ENCODE measurements around the gene AFMID.

The AFMID gene

DNA sequence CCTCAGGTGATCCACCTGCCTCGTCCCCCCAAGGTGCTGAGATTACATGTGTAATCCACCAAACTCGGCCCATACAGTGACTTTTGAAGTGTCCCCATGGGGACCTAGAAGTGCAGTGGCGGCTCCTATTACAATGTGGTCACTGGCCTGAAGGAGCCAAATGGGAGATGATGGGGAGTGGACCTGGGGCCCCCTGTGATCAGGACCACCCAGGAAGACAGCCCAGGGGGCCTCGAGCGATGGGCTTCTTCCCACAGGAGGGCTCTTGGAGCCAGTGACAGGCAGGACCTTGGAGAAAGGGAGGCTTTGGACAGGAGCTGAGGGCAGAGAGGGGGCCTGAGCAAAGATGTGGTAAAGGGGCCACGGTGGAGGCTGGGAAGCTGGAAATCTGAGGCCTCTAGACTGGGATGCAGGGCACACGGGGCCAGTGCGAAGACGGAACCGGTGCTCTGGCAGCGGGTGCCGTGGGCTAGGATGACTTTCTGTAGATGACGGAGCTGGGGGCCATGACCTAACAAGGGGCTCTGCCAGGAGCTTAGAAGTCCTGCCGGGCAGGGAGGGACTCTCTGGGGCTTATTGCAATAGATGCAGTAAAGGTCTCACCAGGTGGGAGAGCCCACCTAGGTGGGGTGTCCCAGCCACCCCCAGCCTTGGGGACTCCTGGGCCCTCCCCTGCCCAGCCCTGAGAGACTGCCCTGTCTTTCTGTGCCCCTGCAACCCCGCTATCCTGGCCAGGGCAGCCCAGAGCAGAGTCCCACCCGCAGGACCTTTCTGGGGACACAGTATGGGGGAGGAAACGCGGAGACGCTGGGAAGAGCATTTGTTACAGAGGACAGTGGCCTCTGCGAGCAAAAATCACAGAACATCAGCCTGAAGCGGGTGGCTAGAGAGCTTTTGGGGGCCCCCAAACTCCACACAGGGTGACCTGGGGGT lies 43.7 kb upstream of the AFMID start:
- Histone ChIP-seq H3K27me3 (ENCODE audit: insufficient read depth, poor library complexity, severe bottlenecking) (no peaks in the 10 kb centered on the region), H3K27ac (replicated peaks) (peak overlapping the region; percentile 52), H3K4me3 (replicated peaks; ENCODE audit: insufficient read depth, low read length) (no peak overlapping the region)
- no peak for TF ChIP-seq CTCF (IDR thresholded peaks at IDR 0.05; ENCODE audit: insufficient read depth, low read length)
- TF ChIP-seq POLR2AphosphoS5 (IDR thresholded peaks at IDR 0.05; ENCODE audit: low read depth) = 0 out of 2 replicates have a peak, but pooled peaks have one; percentile 44
- TF ChIP-seq SPI1 (IDR thresholded peaks at IDR 0.05; ENCODE audit: borderline replicate concordance, low read depth) = no peak
- DNase-seq (ENCODE audit: low read depth in 1 of 2, low spot score in 1 of 2) = no peak

DNA sequence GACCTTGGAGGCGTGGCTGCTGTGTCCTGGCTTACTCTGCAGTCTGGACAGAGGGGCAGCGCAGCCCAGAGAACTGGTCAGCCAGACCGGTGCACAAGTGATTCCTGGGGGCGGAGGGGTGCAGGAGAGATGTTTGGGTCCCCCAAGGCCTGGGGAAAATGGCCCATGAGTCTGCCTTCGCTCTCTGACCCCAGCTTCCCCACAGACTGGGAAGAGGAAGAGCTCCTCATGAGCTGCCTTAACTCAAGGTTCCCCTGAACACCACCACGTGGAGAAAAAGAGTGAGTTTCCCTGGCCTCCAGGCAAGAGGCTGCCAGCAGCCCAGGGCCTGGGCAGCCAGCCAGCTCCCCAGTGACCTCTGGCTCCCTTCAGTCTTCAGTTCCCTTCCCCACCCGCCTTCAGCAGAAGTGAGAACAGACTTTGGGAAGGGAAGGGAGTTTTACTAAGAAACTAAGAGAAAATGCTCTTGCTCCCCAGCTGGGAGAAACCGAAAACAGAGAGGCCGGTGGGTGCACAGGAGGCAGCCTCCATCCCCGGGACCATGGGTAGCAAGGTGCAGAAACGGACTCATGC lies 42.9 kb upstream of the AFMID start:
- Histone ChIP-seq H3K27ac (replicated peaks) (peak overlapping the region; percentile 52), H3K4me3 (replicated peaks; ENCODE audit: insufficient read depth, low read length) (no peak overlapping the region), H3K27me3 (ENCODE audit: insufficient read depth, poor library complexity, severe bottlenecking) (no peaks in the 10 kb centered on the region)
- TF ChIP-seq POLR2AphosphoS5 (IDR thresholded peaks at IDR 0.05; ENCODE audit: low read depth) (peak; percentile 74), SPI1 (IDR thresholded peaks at IDR 0.05; ENCODE audit: borderline replicate concordance, low read depth) (peak; percentile 78), CTCF (IDR thresholded peaks at IDR 0.05; ENCODE audit: insufficient read depth, low read length) (no peak)
- TF ChIP-seq, protein P1, sequence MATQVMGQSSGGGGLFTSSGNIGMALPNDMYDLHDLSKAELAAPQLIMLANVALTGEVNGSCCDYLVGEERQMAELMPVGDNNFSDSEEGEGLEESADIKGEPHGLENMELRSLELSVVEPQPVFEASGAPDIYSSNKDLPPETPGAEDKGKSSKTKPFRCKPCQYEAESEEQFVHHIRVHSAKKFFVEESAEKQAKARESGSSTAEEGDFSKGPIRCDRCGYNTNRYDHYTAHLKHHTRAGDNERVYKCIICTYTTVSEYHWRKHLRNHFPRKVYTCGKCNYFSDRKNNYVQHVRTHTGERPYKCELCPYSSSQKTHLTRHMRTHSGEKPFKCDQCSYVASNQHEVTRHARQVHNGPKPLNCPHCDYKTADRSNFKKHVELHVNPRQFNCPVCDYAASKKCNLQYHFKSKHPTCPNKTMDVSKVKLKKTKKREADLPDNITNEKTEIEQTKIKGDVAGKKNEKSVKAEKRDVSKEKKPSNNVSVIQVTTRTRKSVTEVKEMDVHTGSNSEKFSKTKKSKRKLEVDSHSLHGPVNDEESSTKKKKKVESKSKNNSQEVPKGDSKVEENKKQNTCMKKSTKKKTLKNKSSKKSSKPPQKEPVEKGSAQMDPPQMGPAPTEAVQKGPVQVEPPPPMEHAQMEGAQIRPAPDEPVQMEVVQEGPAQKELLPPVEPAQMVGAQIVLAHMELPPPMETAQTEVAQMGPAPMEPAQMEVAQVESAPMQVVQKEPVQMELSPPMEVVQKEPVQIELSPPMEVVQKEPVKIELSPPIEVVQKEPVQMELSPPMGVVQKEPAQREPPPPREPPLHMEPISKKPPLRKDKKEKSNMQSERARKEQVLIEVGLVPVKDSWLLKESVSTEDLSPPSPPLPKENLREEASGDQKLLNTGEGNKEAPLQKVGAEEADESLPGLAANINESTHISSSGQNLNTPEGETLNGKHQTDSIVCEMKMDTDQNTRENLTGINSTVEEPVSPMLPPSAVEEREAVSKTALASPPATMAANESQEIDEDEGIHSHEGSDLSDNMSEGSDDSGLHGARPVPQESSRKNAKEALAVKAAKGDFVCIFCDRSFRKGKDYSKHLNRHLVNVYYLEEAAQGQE (IDR thresholded peaks at IDR 0.05; ENCODE audit: insufficient replicate concordance, low read depth) = no peak
- peak; percentile 93 to 95 for DNase-seq (ENCODE audit: low read depth in 1 of 2, low spot score in 1 of 2)

- no peak for DNase-seq (ENCODE audit: low read depth in 1 of 2, low spot score in 1 of 2)
- TF ChIP-seq POLR2AphosphoS5 (IDR thresholded peaks at IDR 0.05; ENCODE audit: low read depth) = no peak
- TF ChIP-seq, protein P1 (IDR thresholded peaks at IDR 0.05; ENCODE audit: insufficient replicate concordance, low read depth) = no peak
- TF ChIP-seq SPI1 (IDR thresholded peaks at IDR 0.05; ENCODE audit: borderline replicate concordance, low read depth) = no peak
- H3K27me3 ChIP-seq (ENCODE audit: insufficient read depth, poor library complexity, severe bottlenecking) = no peaks in the 10 kb centered on the region
- H3K27ac ChIP-seq (replicated peaks) = peak overlapping the region; percentile 52
- no peak overlapping the region for H3K4me3 ChIP-seq (replicated peaks; ENCODE audit: insufficient read depth, low read length)
Measured at GRCh38 chr17:78144736-78145641, 42.2 kb upstream of the AFMID start.

DNA sequence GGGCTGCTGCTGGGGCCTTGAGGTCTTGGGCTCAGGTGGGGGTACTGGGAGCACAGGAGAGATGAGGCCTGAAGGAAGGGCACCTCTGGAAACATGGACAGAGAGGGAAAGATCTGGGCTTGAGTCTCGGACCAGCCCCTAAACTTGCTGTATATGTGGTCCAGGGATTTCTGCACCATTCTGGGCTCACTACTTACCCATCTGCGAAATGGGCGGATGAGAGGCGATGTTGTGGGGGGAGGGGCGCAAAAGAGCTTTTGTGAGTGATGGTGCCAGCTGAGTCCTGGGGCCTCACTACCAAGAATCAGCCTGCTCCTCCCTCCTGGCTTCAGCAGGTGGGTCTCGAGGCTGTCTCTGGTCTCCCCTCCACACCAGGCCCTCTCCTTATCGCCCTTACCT lies 40.7 kb upstream of the AFMID start:
- Histone ChIP-seq H3K27ac (replicated peaks) (no peak overlapping the region), H3K4me3 (replicated peaks; ENCODE audit: insufficient read depth, low read length) (no peak overlapping the region), H3K27me3 (ENCODE audit: insufficient read depth, poor library complexity, severe bottlenecking) (no peaks in the 10 kb centered on the region)
- DNase-seq (ENCODE audit: low read depth in 1 of 2, low spot score in 1 of 2) = no peak
- TF ChIP-seq GABPA (IDR thresholded peaks at IDR 0.05; ENCODE audit: low read depth) (no peak), POLR2AphosphoS5 (IDR thresholded peaks at IDR 0.05; ENCODE audit: low read depth) (no peak), SPI1 (IDR thresholded peaks at IDR 0.05; ENCODE audit: borderline replicate concordance, low read depth) (no peak), CTCF (IDR thresholded peaks at IDR 0.05; ENCODE audit: insufficient read depth, low read length) (no peak)
- TF ChIP-seq, protein P1 (IDR thresholded peaks at IDR 0.05; ENCODE audit: insufficient replicate concordance, low read depth) = no peak
